Left colon (tissue), 2 donors: ENCODE measurements around the gene RNF207. TPM values are rescaled to one million over a fixed set of nuclear protein-coding genes. Genes with fewer than 3 reads are reported as not detected.

Experiments used
- ATAC-seq: fragments of 200-7000 bp; cut with Tn5 transposase; one replicate; pipeline ENCODE4 v1.9.1; 2020; ENCODE audit warnings: mild to moderate bottlenecking, moderate library complexity
- DNase-seq, 2 donors: peaks; one replicate each; pipeline ENCODE4 v3.0.0-alpha.2; 2020
- intact Hi-C, 2 donors: fragments of 100-400 bp; cut with DNase I in 1 of 2; cut with micrococcal nuclease in 1 of 2; formaldehyde crosslinking; loops; one replicate each; pipeline versions ENCODE4 v1.11.2 to v1.14.0; 2022; cut with DNase I, micrococcal nuclease
- total RNA-seq, 2 donors: library from RNA; stranded (reverse); fragmentation: NEBNext Ultra II Directional; extraction: Animal tissue kit (Norgen Biotek cat#: 25700); gene quantifications; one replicate each; pipeline ENCODE4 v1.2.1, GENCODE V29; 2021
- donor health status: DM: no; HTN: no; CAD: no.
- donor health status: DM: yes; HTN: yes; CAD: no.

Gene RNF207
- total RNA-seq, 2 donors from 2014 or later: 40.8 to 65.3 TPM

- DNase-seq: no peak
- no peak for ATAC-seq
- intact Hi-C loops: loop anchor here (5.0 to 10.0 kb wide), 2 partner anchors 83 to 150 kb away; no protein-coding TSS in a partner anchor
Observed at GRCh38 chr1:6254691-6255090, 48.8 kb downstream of the RNF207 start.

GRCh38 chr1:6256645-6257044 lies 50.7 kb downstream of the RNF207 start:
- DNase-seq (no peak), ATAC-seq (no peak)
- intact Hi-C loops: loop anchor here in 1 of 2 donors (10.0 kb wide), 1 partner anchor 148 kb away; no protein-coding TSS in a partner anchor

- DNase-seq (no peak), ATAC-seq (no peak)
- intact Hi-C loops: loop anchor here in 1 of 2 donors (10.0 kb wide), 1 partner anchor 147 kb away; no protein-coding TSS in a partner anchor
Observed at GRCh38 chr1:6257541-6258069, 51.7 kb downstream of the RNF207 start.

- intact Hi-C loops: loop anchor here in 1 of 2 donors (10.0 kb wide), 1 partner anchor 146 kb away; no protein-coding TSS in a partner anchor
- ATAC-seq (peak; percentile 36), DNase-seq (peak in 1 of 2 donors; percentile 70)
Observed at GRCh38 chr1:6258675-6259074, 52.8 kb downstream of the RNF207 start.

GRCh38 chr1:6259491-6260362 lies 53.8 kb downstream of the RNF207 start:
- peak; percentile 75 for ATAC-seq
- peak; percentile 85 to 89 for DNase-seq
- intact Hi-C loops: loop anchor here in 1 of 2 donors (10.0 kb wide), 1 partner anchor 145 kb away; no protein-coding TSS in a partner anchor

GRCh38 chr1:6260433-6260934 lies 54.6 kb downstream of the RNF207 start:
- intact Hi-C loops: no loop called here
- peak; percentile 16 for ATAC-seq
- DNase-seq: no peak

GRCh38 chr1:6260961-6261614 lies 55.2 kb downstream of the RNF207 start, which contains the start of gene GPR153:
GPR153 (minus strand) TSS chr1:6261098; CDS start chr1:6254905, 6,193 bp downstream.
- ATAC-seq (peak; percentile 59), DNase-seq (peak in 1 of 2 donors; percentile 62)
- intact Hi-C loops: no loop called here

GRCh38 chr1:6261615-6261995 lies 55.7 kb downstream of the RNF207 start:
- DNase-seq (no peak), ATAC-seq (no peak)
- intact Hi-C loops: no loop called here

GRCh38 chr1:6262555-6263420 lies 56.9 kb downstream of the RNF207 start:
- intact Hi-C loops: no loop called here
- DNase-seq (no peak), ATAC-seq (no peak)

GRCh38 chr1:6263716-6264115 lies 57.8 kb downstream of the RNF207 start:
- intact Hi-C loops: no loop called here
- DNase-seq (no peak), ATAC-seq (no peak)

GRCh38 chr1:6265151-6265550 lies 59.2 kb downstream of the RNF207 start:
- intact Hi-C loops: no loop called here
- DNase-seq: no peak
- no peak for ATAC-seq

GRCh38 chr1:6266641-6267040 lies 60.7 kb downstream of the RNF207 start:
- ATAC-seq (no peak), DNase-seq (no peak)
- intact Hi-C loops: no loop called here

- intact Hi-C loops: no loop called here
- no peak for DNase-seq
- ATAC-seq: no peak
Observed at GRCh38 chr1:6267686-6268322, 61.9 kb downstream of the RNF207 start.

- DNase-seq: no peak
- intact Hi-C loops: no loop called here
- no peak for ATAC-seq
Observed at GRCh38 chr1:6268415-6268814, 62.5 kb downstream of the RNF207 start.

- DNase-seq (no peak), ATAC-seq (no peak)
- intact Hi-C loops: no loop called here
Observed at GRCh38 chr1:6269296-6269695, 63.4 kb downstream of the RNF207 start.

GRCh38 chr1:6269720-6270400 lies 63.9 kb downstream of the RNF207 start:
- DNase-seq (peak; percentile 84), ATAC-seq (peak; percentile 76)
- intact Hi-C loops: no loop called here

- intact Hi-C loops: no loop called here
- ATAC-seq (peak; percentile 60), DNase-seq (peak in 1 of 2 donors; percentile 69)
Observed at GRCh38 chr1:6270401-6270800, 64.5 kb downstream of the RNF207 start.
